ENCODE data around the gene ALKBH1.
"Not testable (repeated sequence)": the region's sequence is repeated elsewhere in the genome, so short reads cannot be mapped to it uniquely, and the experiment has no call there.

Gene ALKBH1

GRCh38 chr14:77638771-77639171, 69.1 kb downstream of the ALKBH1 start:
- DNase-seq (ENCODE audit: low read depth): no peak
- no peak for TF ChIP-seq CTCF (IDR thresholded peaks at IDR 0.05; ENCODE audit: low read depth, low read length)
- TF ChIP-seq POLR2A (IDR thresholded peaks at IDR 0.05; ENCODE audit: extremely low read depth, insufficient read length): no peak
- TF ChIP-seq, protein P1, sequence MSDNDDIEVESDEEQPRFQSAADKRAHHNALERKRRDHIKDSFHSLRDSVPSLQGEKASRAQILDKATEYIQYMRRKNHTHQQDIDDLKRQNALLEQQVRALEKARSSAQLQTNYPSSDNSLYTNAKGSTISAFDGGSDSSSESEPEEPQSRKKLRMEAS (IDR thresholded peaks at IDR 0.05; ENCODE audit: low read depth, low read length): no peak
- TF ChIP-seq MYC (IDR thresholded peaks at IDR 0.05; ENCODE audit: low read depth, low read length): no peak
- no peak overlapping the region for H3K4me3 ChIP-seq (ENCODE audit: low read depth, low read length)

- DNase-seq (ENCODE audit: low read depth): not testable (repeated sequence)
Measured at GRCh38 chr14:77635869-77636268, 72.0 kb downstream of the ALKBH1 start.

GRCh38 chr14:77635466-77635865, 72.4 kb downstream of the ALKBH1 start:
- DNase-seq (ENCODE audit: low read depth); H3K4me3 ChIP-seq (ENCODE audit: low read depth, low read length): not testable (repeated sequence)

More at GRCh38 chr14:77635869-77636268, 72.0 kb downstream of the ALKBH1 start:
- not testable (repeated sequence) for H3K4me3 ChIP-seq (ENCODE audit: low read depth, low read length)

DNA sequence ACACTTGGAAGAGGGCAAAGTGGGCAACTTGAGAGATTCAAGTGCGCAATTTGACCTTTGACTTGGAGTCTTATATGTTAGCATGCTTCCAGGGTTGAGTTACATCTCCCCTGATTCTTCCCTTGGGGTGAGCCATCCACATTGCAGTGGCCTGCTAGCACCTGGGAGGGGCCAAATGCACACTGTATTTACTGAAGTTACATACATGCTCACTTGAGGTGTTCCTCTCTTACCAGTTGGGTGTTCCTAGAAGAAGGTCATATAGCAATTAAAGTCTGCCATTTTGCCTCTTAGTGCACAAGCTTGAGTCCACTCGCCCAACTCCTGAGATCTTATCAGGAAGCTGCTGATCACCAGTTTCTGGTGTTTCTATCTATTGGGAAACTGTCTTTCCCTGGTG, 77.7 kb downstream of the ALKBH1 start:
- H3K4me3 ChIP-seq (ENCODE audit: low read depth, low read length): no peak overlapping the region
- no peak for DNase-seq (ENCODE audit: low read depth)
- no peak for TF ChIP-seq CTCF (IDR thresholded peaks at IDR 0.05; ENCODE audit: low read depth, low read length)

- TF ChIP-seq, protein P1 (IDR thresholded peaks at IDR 0.05; ENCODE audit: low read depth, low read length): no peak
- TF ChIP-seq POLR2A (IDR thresholded peaks at IDR 0.05; ENCODE audit: extremely low read depth, insufficient read length): no peak
- TF ChIP-seq CTCF (IDR thresholded peaks at IDR 0.05; ENCODE audit: low read depth, low read length): no peak
- no peak for TF ChIP-seq MYC (IDR thresholded peaks at IDR 0.05; ENCODE audit: low read depth, low read length)
- no peak for DNase-seq (ENCODE audit: low read depth)
- H3K4me3 ChIP-seq (ENCODE audit: low read depth, low read length): no peak overlapping the region
Measured at GRCh38 chr14:77625360-77625759, 82.5 kb downstream of the ALKBH1 start.

DNA sequence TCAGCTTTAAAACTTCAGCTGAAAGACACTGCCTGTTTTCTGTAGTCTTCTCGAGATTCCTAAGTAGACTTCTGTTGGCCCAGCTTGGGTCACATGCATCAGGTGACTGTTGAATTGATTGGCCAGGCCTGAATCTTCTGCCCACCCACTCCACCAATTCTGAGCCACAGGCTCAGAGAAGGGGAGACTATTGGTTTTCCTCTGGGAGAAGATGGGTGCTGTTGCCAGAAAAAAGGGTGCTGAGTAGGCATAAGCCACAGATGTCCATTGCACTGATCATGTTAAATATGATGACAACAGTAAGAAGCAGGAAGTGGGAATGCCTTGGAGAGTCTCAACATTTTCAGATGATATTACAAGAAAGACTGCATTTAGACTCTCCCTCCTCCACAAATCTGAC, 84.6 kb downstream of the ALKBH1 start:
- H3K4me3 ChIP-seq (ENCODE audit: low read depth, low read length): no peak overlapping the region
- TF ChIP-seq POLR2A (IDR thresholded peaks at IDR 0.05; ENCODE audit: extremely low read depth, insufficient read length) (no peak), CTCF (IDR thresholded peaks at IDR 0.05; ENCODE audit: low read depth, low read length) (no peak), MYC (IDR thresholded peaks at IDR 0.05; ENCODE audit: low read depth, low read length) (no peak)
- TF ChIP-seq, protein P1 (IDR thresholded peaks at IDR 0.05; ENCODE audit: low read depth, low read length): no peak
- no peak for DNase-seq (ENCODE audit: low read depth)

All from NB4 (cell line).